B cell (primary cell): ENCODE measurements around the gene CHD2. TPM values are rescaled to one million over a fixed set of nuclear protein-coding genes. Genes with fewer than 3 reads are reported as not detected.

ENCODE experiments used
- ATAC-seq: fragments of 200-7000 bp; cut with Tn5 transposase; one replicate; pipeline ENCODE4 v1.10.0; 2021; ENCODE audit warnings: low read depth, mild to moderate bottlenecking, moderate number of reproducible peaks, moderate library complexity
- CTCF ChIA-PET: fragments of 350-600 bp; sonication (Branson Sonifier 250); formaldehyde crosslinking; loops from one replicate; lab custom pipeline; 2021; ENCODE audit warnings: antibody characterized with exemption, inconsistent platforms; lab: Charles Lee
- POLR2A ChIA-PET: fragments of 350-600 bp; sonication (Branson Sonifier 250); formaldehyde crosslinking; loops from one replicate; lab custom pipeline; 2021; ENCODE audit warnings: antibody characterized with exemption; lab: Charles Lee
- DNase-seq: peaks from one replicate; pipeline ENCODE4 v3.0.0; 2013
- H2AFZ ChIP-seq: 2 replicates; pipeline ENCODE4 v1.6.1; 2012; ENCODE audit warnings: mild to moderate bottlenecking, low read depth, low read length; ENCODE audit not compliant: insufficient read depth, poor library complexity, severe bottlenecking
- H3K27ac ChIP-seq, 2 donors: 1 replicate in 1 of 2; 2 replicates in 1 of 2; pipeline ENCODE4 v1.5.1; 2012 to 2013; ENCODE audit warnings: low read length in 2 of 2, mild to moderate bottlenecking in 2 of 2, moderate library complexity in 1 of 2
- H3K27me3 ChIP-seq, 4 experiments: fragments of 200-600 bp in 1 of 4; sonication (generic) in 1 of 4; replicated peaks in 1 of 4; 1 replicate in 2 of 4; 2 replicates in 2 of 4; pipeline versions ENCODE4 v1.6.1 to v1.7.0; 2013 to 2016; ENCODE audit warnings: low read length in 3 of 4, mild to moderate bottlenecking in 2 of 4, mixed read lengths in 1 of 4, moderate library complexity in 1 of 4; ENCODE audit not compliant: insufficient read depth in 4 of 4, control insufficient read depth in 3 of 4; ENCODE audit errors: control extremely low read depth in 1 of 4
- H3K36me3 ChIP-seq, 2 experiments: replicated peaks in 1 of 2; 1 replicate in 1 of 2; 2 replicates in 1 of 2; pipeline versions ENCODE4 v1.6.1 to v1.7.1; 2013; ENCODE audit warnings: low read length in 1 of 2; ENCODE audit not compliant: insufficient read depth in 2 of 2, control insufficient read depth in 1 of 2; ENCODE audit errors: control extremely low read depth in 1 of 2, extremely low read depth in 1 of 2
- H3K4me1 ChIP-seq, 2 donors: fragments of 200-600 bp in 1 of 2; sonication (generic) in 1 of 2; 1 replicate in 1 of 2; 2 replicates in 1 of 2; pipeline versions ENCODE4 v1.5.1 to v1.6.1; 2013 to 2017; ENCODE audit warnings: low read length in 2 of 2; ENCODE audit not compliant: control insufficient read depth in 2 of 2, insufficient read depth in 2 of 2
- H3K4me2 ChIP-seq: replicated peaks from 2 replicates; pipeline ENCODE3; 2012; ENCODE audit warnings: mild to moderate bottlenecking, low read depth, low read length; ENCODE audit not compliant: poor library complexity, severe bottlenecking
- H3K4me3 ChIP-seq, 5 experiments: fragments of 200-600 bp in 1 of 5; sonication (generic) in 1 of 5; 1 replicate in 3 of 5; 2 replicates in 2 of 5; pipeline versions ENCODE4 v1.5.1 to v1.7.0; 2011 to 2016; ENCODE audit warnings: low read length in 4 of 5, mild to moderate bottlenecking in 4 of 5, low read depth in 2 of 5, control low read depth in 1 of 5, moderate library complexity in 1 of 5; ENCODE audit not compliant: insufficient read depth in 1 of 5; ENCODE audit errors: control extremely low read depth in 1 of 5, extremely low read depth in 1 of 5
- H3K79me2 ChIP-seq: fragments of 200-600 bp; sonication (generic); one replicate; pipeline ENCODE4 v1.6.0; 2016; ENCODE audit warnings: low read length; ENCODE audit not compliant: control insufficient read depth, insufficient read depth
- H3K9ac ChIP-seq: fragments of 200-600 bp; sonication (generic); 2 replicates; pipeline ENCODE4 v1.6.1; 2017; ENCODE audit warnings: mild to moderate bottlenecking, low read length, moderate library complexity
- H3K9me3 ChIP-seq, 3 donors: one replicate each; pipeline versions ENCODE4 v1.6.1 to v1.7.1; 2013; ENCODE audit warnings: low read length in 2 of 3; ENCODE audit not compliant: control insufficient read depth in 2 of 3, insufficient read depth in 1 of 3; ENCODE audit errors: control extremely low read depth in 1 of 3
- H4K20me1 ChIP-seq: 2 replicates; pipeline ENCODE4 v1.6.0; 2012; ENCODE audit warnings: mild to moderate bottlenecking, low read length; ENCODE audit not compliant: insufficient read depth, control insufficient read depth, poor library complexity, severe bottlenecking
- H3K27ac Mint-ChIP-seq: one replicate; pipeline ENCODE4 v1.8.0; 2021; ENCODE audit warnings: mixed read lengths
- H3K27me3 Mint-ChIP-seq: one replicate; pipeline ENCODE4 v1.8.0; 2021; ENCODE audit warnings: mixed read lengths
- H3K4me1 Mint-ChIP-seq: one replicate; pipeline ENCODE4 v1.8.0; 2021; ENCODE audit warnings: mixed read lengths
- H3K4me3 Mint-ChIP-seq: one replicate; pipeline ENCODE4 v1.8.0; 2021; ENCODE audit warnings: mixed read lengths
- H3K9me3 Mint-ChIP-seq: one replicate; pipeline ENCODE4 v1.8.0; 2022; ENCODE audit warnings: mixed read lengths; ENCODE audit not compliant: insufficient read depth
- EZH2 ChIP-seq: IDR thresholded peaks from 2 replicates; pipeline ENCODE4 v1.6.1; 2012; ENCODE audit warnings: borderline replicate concordance, low read depth, mild to moderate bottlenecking, moderate library complexity, low read length; ENCODE audit not compliant: insufficient read depth, poor library complexity, severe bottlenecking
- WGBS: methylation state at CpG from one replicate; pipeline ENCODE4 v1.1.5; 2013; ENCODE audit warnings: missing lambda C conversion rate; ENCODE audit not compliant: insufficient coverage; 5-methylcytosine and 5-hydroxymethylcytosine counted together
- intact Hi-C: fragments of 100-400 bp; cut with micrococcal nuclease; formaldehyde crosslinking; loops from one replicate; pipeline ENCODE4 v1.10.0; 2022
- polyA plus RNA-seq: library from polyadenylated mRNA; depleted of rRNA; stranded (reverse); fragments of >200 nt; gene quantifications from 2 replicates; pipeline ENCODE4 v1.2.3, GENCODE V29; 2012
- total RNA-seq, 2 donors: library from RNA; stranded (reverse); fragments of 120-200 nt in 1 of 2; gene quantifications; 1 replicate in 1 of 2; 2 replicates in 1 of 2; pipeline versions ENCODE4 v1.2.3 to v1.2.4, GENCODE V29; 2013 to 2022
- TF ChIP-seq, protein P1 (sequence below): fragments of 200-600 bp; IDR thresholded peaks from one replicate; pipeline ENCODE4 v1.8.0; 2022; ENCODE audit warnings: antibody characterized with exemption, mild to moderate bottlenecking

The CHD2 gene
- total and polyA plus RNA-seq, 2 donors (not counting 1 experiment from before 2014, with no cell fraction given), result 86.9 to 353 TPM

DNA sequence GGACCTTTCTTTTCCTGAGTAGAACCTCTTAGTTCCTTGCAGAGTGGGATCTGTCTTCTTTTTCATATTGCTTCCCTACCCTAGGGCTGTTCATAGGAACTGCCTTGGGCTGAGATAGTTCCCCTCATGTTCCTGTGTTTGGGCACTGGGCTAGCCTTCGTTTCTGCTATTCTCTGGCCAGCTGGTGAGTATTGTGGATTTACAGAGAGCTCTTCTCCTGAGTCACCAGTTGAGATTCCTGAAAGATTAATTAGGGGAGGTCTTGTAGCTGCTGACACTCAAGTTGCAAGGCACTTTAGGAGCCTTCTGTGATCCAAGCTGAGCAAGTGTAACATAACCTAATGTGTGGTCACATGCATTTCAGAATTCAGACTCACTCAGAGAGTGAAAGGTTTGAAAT, 30.7 kb downstream of the CHD2 start:
- H3K4me1 Mint-ChIP-seq, result peaks cover 10% of the 10 kb centered on the region
- no peaks in the 10 kb centered on the region for H4K20me1 ChIP-seq
- peaks cover 86% of the 10 kb centered on the region for H3K79me2 ChIP-seq
- intact Hi-C loops, result no loop called here
- DNase-seq (no peak), ATAC-seq (no peak)
- no peak overlapping the region for H3K4me2 ChIP-seq
- peak overlapping the region; percentile 51 for H3K27ac Mint-ChIP-seq
- no peak overlapping the region for H3K4me3 Mint-ChIP-seq
- H3K9me3 Mint-ChIP-seq, result no peaks in the 10 kb centered on the region
- H3K27me3 ChIP-seq, result no peaks in the 10 kb centered on the region
- H3K36me3 ChIP-seq, result peaks cover 15 to 87% of the 10 kb centered on the region in 2 experiments
- TF ChIP-seq, protein P1, sequence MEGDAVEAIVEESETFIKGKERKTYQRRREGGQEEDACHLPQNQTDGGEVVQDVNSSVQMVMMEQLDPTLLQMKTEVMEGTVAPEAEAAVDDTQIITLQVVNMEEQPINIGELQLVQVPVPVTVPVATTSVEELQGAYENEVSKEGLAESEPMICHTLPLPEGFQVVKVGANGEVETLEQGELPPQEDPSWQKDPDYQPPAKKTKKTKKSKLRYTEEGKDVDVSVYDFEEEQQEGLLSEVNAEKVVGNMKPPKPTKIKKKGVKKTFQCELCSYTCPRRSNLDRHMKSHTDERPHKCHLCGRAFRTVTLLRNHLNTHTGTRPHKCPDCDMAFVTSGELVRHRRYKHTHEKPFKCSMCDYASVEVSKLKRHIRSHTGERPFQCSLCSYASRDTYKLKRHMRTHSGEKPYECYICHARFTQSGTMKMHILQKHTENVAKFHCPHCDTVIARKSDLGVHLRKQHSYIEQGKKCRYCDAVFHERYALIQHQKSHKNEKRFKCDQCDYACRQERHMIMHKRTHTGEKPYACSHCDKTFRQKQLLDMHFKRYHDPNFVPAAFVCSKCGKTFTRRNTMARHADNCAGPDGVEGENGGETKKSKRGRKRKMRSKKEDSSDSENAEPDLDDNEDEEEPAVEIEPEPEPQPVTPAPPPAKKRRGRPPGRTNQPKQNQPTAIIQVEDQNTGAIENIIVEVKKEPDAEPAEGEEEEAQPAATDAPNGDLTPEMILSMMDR, result no peak
- no peak for TF ChIP-seq EZH2
- H3K9ac ChIP-seq, result no peak overlapping the region
- no peak overlapping the region for H2AFZ ChIP-seq
- H3K4me1 ChIP-seq, result no peaks in the 10 kb centered on the region
- H3K27ac ChIP-seq, result peak overlapping the region in 1 of 2 donors; percentile 5
- 91% methylated on average over 1 of the region's 1 CpG for WGBS
- ChIA-PET POLR2A (no interaction called here), CTCF (interaction anchor here (1.0 to 12.0 kb wide), 3 partner anchors 10 to 134 kb away, joined by 3 to 81 read pairs (median 4); no protein-coding TSS in a partner anchor)
- no peaks in the 10 kb centered on the region for H3K27me3 Mint-ChIP-seq
- H3K4me3 ChIP-seq, result no peak overlapping the region
- no peaks in the 10 kb centered on the region for H3K9me3 ChIP-seq

DNA sequence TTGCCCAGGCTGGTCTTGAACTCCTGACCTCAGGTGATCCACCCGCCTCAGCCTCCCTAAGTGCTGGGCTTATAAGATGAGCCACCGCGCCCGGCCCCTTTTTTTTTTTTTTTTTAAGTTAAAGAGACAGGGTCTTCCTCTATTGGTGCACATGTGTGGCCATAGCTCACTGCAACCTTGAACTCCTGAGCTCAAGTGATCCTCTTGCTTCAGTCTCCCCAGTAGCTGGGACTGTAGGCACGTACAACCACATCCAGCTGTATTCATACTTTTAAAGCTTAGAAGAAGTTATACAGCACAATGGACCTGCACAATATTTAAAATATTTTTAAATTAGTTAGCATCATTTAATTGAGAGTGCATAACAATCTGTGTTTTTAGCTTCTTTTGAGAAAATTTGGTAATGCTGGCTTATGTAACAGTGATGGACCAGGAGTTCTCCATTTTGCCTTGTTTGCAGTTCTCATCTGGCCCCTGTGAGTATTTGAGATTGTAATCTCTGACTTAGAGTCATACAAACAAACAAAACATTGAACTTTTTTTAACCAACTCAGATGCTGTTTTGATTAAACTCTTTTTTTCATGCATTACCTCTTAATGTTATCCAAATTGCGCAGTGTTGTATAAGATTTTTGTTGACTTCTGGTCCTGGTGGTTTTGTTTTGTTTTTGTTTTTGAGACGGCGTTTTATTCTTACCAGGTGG, 33.0 kb downstream of the CHD2 start:
- Mint-ChIP-seq H3K9me3 (no peaks in the 10 kb centered on the region), H3K27me3 (no peaks in the 10 kb centered on the region), H3K4me1 (peaks cover 13% of the 10 kb centered on the region), H3K27ac (peak overlapping the region; percentile 18), H3K4me3 (no peak overlapping the region)
- TF ChIP-seq, protein P1, result no peak
- TF ChIP-seq EZH2, result no peak
- Histone ChIP-seq H3K4me3 (no peak overlapping the region), H3K4me2 (no peak overlapping the region), H3K79me2 (peaks cover 85% of the 10 kb centered on the region), H3K9me3 (no peaks in the 10 kb centered on the region), H2AFZ (no peak overlapping the region), H3K4me1 (peaks cover 0 to 5% of the 10 kb centered on the region in 2 donors), H3K36me3 (peaks cover 22 to 87% of the 10 kb centered on the region in 2 experiments), H3K9ac (no peak overlapping the region), H4K20me1 (no peaks in the 10 kb centered on the region), H3K27ac (no peak overlapping the region), H3K27me3 (no peaks in the 10 kb centered on the region)
- ChIA-PET CTCF (interaction anchor here (12.0 kb wide), 1 partner anchor 137 kb away, joined by 81 read pairs; no protein-coding TSS in a partner anchor), POLR2A (no interaction called here)
- intact Hi-C loops, result no loop called here
- 100% methylated on average over 3 of the region's 8 CpGs for WGBS
- ATAC-seq (no peak), DNase-seq (no peak)
